K562 (cell line): Measurements from ENCODE around the gene A4GALT.

ENCODE experiments used
- ATF6 ChIP-seq: sonication (generic); formaldehyde crosslinking; IDR thresholded peaks from 2 replicates; pipeline ENCODE4 v1.4.0; 2020; ENCODE audit warnings: mild to moderate bottlenecking, missing genetic modification reagents
- BRCA1 ChIP-seq, 2 experiments: fragments of 450-650 bp in 1 of 2; sonication (generic) in 1 of 2; formaldehyde crosslinking in 1 of 2; IDR thresholded peaks; 2 replicates each; pipeline versions ENCODE4 v1.5.0 to v1.6.1; 2017 to 2020; ENCODE audit warnings: mild to moderate bottlenecking in 1 of 2, missing genetic modification reagents in 1 of 2
- CLOCK ChIP-seq: fragments of 250-450 bp; sonication (Bioruptor Pico); IDR thresholded peaks from 2 replicates; pipeline ENCODE4 v1.4.0; 2020; ENCODE audit warnings: mild to moderate bottlenecking, moderate library complexity, borderline replicate concordance
- CREB1 ChIP-seq, 2 experiments: sonication (generic) in 1 of 2; formaldehyde crosslinking in 1 of 2; IDR thresholded peaks; 2 replicates each; pipeline versions ENCODE4 v1.6.1 to v1.8.0; 2012 to 2022; ENCODE audit warnings: inconsistent platforms in 1 of 2, mild to moderate bottlenecking in 1 of 2, missing genetic modification reagents in 1 of 2, moderate library complexity in 1 of 2
- CTCF ChIP-seq, 3 experiments: IDR thresholded peaks in 2 of 3; conservative IDR thresholded peaks in 1 of 3; 2 replicates each; pipeline ENCODE4 v1.5.1; 2011 to 2012; ENCODE audit warnings: low read length in 3 of 3, mild to moderate bottlenecking in 3 of 3, control low read depth in 2 of 3, improper control_type of control experiment in 1 of 3, inconsistent platforms in 1 of 3, low read depth in 1 of 3, mixed read lengths in 1 of 3, moderate library complexity in 1 of 3; ENCODE audit not compliant: insufficient read depth in 2 of 3
- ETS1 ChIP-seq: conservative IDR thresholded peaks from 2 replicates; pipeline ENCODE4 v1.6.1; 2011; ENCODE audit warnings: low read depth, mild to moderate bottlenecking, low read length; ENCODE audit not compliant: control insufficient read depth
- FOSL1 ChIP-seq: fragments of 200-800 bp; sonication (Bioruptor generic); conservative IDR thresholded peaks from 2 replicates; pipeline ENCODE4 v1.6.1; 2016; ENCODE audit warnings: missing genetic modification characterization, missing compliant biosample characterization
- KDM1A ChIP-seq, 2 experiments: fragments of 450-650 bp; IDR thresholded peaks; 2 replicates each; pipeline ENCODE4 v1.6.1; 2016; ENCODE audit warnings: mild to moderate bottlenecking in 2 of 2
- POLR2AphosphoS5 ChIP-seq: IDR thresholded peaks from 2 replicates; pipeline ENCODE4 v1.6.1; 2011; ENCODE audit warnings: mild to moderate bottlenecking, low read depth, low read length, moderate library complexity; ENCODE audit not compliant: control insufficient read depth, insufficient read depth
- TAF7 ChIP-seq: fragments of 450-650 bp; IDR thresholded peaks from 2 replicates; pipeline ENCODE4 v1.6.1; 2016; ENCODE audit warnings: missing genetic modification characterization, missing compliant biosample characterization
- USF1 ChIP-seq: sonication (generic); formaldehyde crosslinking; IDR thresholded peaks from 2 replicates; pipeline ENCODE4 v1.9.0; 2022; ENCODE audit warnings: mild to moderate bottlenecking, missing genetic modification reagents
- ZNF384 ChIP-seq: IDR thresholded peaks from 2 replicates; pipeline ENCODE4 v1.6.1; 2012; ENCODE audit warnings: low read depth, low read length, improper control_type of control experiment
- ZNF512 ChIP-seq: IDR thresholded peaks from 2 replicates; pipeline ENCODE4 v1.6.1; 2016; ENCODE audit warnings: missing genetic modification characterization, missing compliant biosample characterization

GRCh38 chr22:42758931-42759629, 38.4 kb upstream of the A4GALT start:
- TF ChIP-seq ATF6 (CRISPR knock-in tag) (no peak), ETS1 (no peak), CLOCK (CRISPR knock-in tag) (no peak), CREB1 (IDR thresholded peaks at IDR 0.05) (no peak), CREB1 (CRISPR knock-in tag; IDR thresholded peaks at IDR 0.05) (no peak), POLR2AphosphoS5 (no peak), FOSL1 (tag) (no peak), TAF7 (tag) (no peak), ZNF384 (no peak), CTCF (IDR thresholded peaks at IDR 0.05 in 2 of 3, conservative IDR thresholded peaks at IDR 0.05 in 1 of 3; ENCODE audit: insufficient read depth in 2 of 3, low read depth in 1 of 3, low read length in 3 of 3) (no peak), ZNF512 (tag) (no peak), BRCA1 (IDR thresholded peaks at IDR 0.05) (no peak), BRCA1 (CRISPR knock-in tag; IDR thresholded peaks at IDR 0.05) (no peak), USF1 (CRISPR knock-in tag) (no peak), KDM1A (IDR thresholded peaks at IDR 0.05) (no peak)
